ENCODE results near the gene ALOX5AP. TPM values are rescaled to one million over a fixed set of nuclear protein-coding genes. Genes with fewer than 3 reads are reported as not detected.

Gene ALOX5AP
- total and polyA plus RNA-seq, 4 donors = 17.9 to 753 (median 111) TPM

- 68 to 78% methylated on average over 8 of the region's 8 CpGs for whole genome bisulfite sequencing, 2 donors
- no peaks in the 10 kb centered on the region for H3K27me3 ChIP-seq (ENCODE audit: control insufficient read depth in 3 of 3, insufficient read depth in 3 of 3, low read length in 2 of 3)
- ATAC-seq (ENCODE audit: insufficient read depth, low FRiP score) (no peak), DNase-seq (no peak)
- H3K27ac ChIP-seq (ENCODE audit: low read depth in 1 of 2, low read length in 1 of 2) = no peak overlapping the region
- no peaks in the 10 kb centered on the region for H3K36me3 ChIP-seq (ENCODE audit: control insufficient read depth in 4 of 4, insufficient read depth in 4 of 4, low read length in 4 of 4)
- H3K9ac ChIP-seq (ENCODE audit: insufficient read depth in 1 of 2, low read length in 2 of 2) = no peak overlapping the region
- H3K4me1 ChIP-seq (ENCODE audit: control insufficient read depth in 5 of 5, insufficient read depth in 5 of 5, low read length in 5 of 5) = no peaks in the 10 kb centered on the region
- no peak for TF ChIP-seq CTCF (IDR thresholded peaks at IDR 0.05; ENCODE audit: control extremely low read depth, extremely low read depth)
- H3K9me3 ChIP-seq (ENCODE audit: control insufficient read depth in 4 of 4, insufficient read depth in 3 of 4, low read length in 3 of 4) = peaks cover 0 to 2% (median 0%) of the 10 kb centered on the region in 4 donors
- H3K4me3 ChIP-seq = no peak overlapping the region
Measured at GRCh38 chr13:30763786-30764413, 28.6 kb downstream of the ALOX5AP start.

GRCh38 chr13:30766231-30766630 is 30.9 kb downstream of the ALOX5AP start:
- ATAC-seq (ENCODE audit: insufficient read depth, low FRiP score) = no peak
- Histone ChIP-seq H3K27ac (ENCODE audit: low read depth in 1 of 2, low read length in 1 of 2) (no peak overlapping the region), H3K4me1 (ENCODE audit: control insufficient read depth in 5 of 5, insufficient read depth in 5 of 5, low read length in 5 of 5) (no peaks in the 10 kb centered on the region), H3K4me3 (no peak overlapping the region), H3K27me3 (ENCODE audit: control insufficient read depth in 3 of 3, insufficient read depth in 3 of 3, low read length in 2 of 3) (no peaks in the 10 kb centered on the region), H3K36me3 (ENCODE audit: control insufficient read depth in 4 of 4, insufficient read depth in 4 of 4, low read length in 4 of 4) (no peaks in the 10 kb centered on the region), H3K9ac (ENCODE audit: insufficient read depth in 1 of 2, low read length in 2 of 2) (no peak overlapping the region), H3K9me3 (ENCODE audit: control insufficient read depth in 4 of 4, insufficient read depth in 3 of 4, low read length in 3 of 4) (no peaks in the 10 kb centered on the region)
- DNase-seq = no peak
- no peak for TF ChIP-seq CTCF (IDR thresholded peaks at IDR 0.05; ENCODE audit: control extremely low read depth, extremely low read depth)
- 90 to 95% methylated on average over 2 of the region's 2 CpGs for WGBS, 2 donors

GRCh38 chr13:30770929-30771328 is 35.6 kb downstream of the ALOX5AP start:
- ATAC-seq (ENCODE audit: insufficient read depth, low FRiP score) = no peak
- H3K9me3 ChIP-seq (ENCODE audit: control insufficient read depth in 4 of 4, insufficient read depth in 3 of 4, low read length in 3 of 4) = no peaks in the 10 kb centered on the region
- H3K36me3 ChIP-seq (ENCODE audit: control insufficient read depth in 4 of 4, insufficient read depth in 4 of 4, low read length in 4 of 4) = no peaks in the 10 kb centered on the region
- DNase-seq = no peak
- H3K27me3 ChIP-seq (ENCODE audit: control insufficient read depth in 3 of 3, insufficient read depth in 3 of 3, low read length in 2 of 3) = no peaks in the 10 kb centered on the region
- H3K4me1 ChIP-seq (ENCODE audit: control insufficient read depth in 5 of 5, insufficient read depth in 5 of 5, low read length in 5 of 5) = peaks cover 0 to 2% (median 0%) of the 10 kb centered on the region in 5 donors
- no peak overlapping the region for H3K27ac ChIP-seq (ENCODE audit: low read depth in 1 of 2, low read length in 1 of 2)
- H3K4me3 ChIP-seq = no peak overlapping the region
- TF ChIP-seq CTCF (IDR thresholded peaks at IDR 0.05; ENCODE audit: control extremely low read depth, extremely low read depth) = no peak
- WGBS, 2 donors = 80 to 90% methylated on average over 4 of the region's 4 CpGs
- H3K9ac ChIP-seq (ENCODE audit: insufficient read depth in 1 of 2, low read length in 2 of 2) = no peak overlapping the region

GRCh38 chr13:30773561-30773960 is 38.2 kb downstream of the ALOX5AP start:
- TF ChIP-seq CTCF (IDR thresholded peaks at IDR 0.05; ENCODE audit: control extremely low read depth, extremely low read depth) = no peak
- Histone ChIP-seq H3K9me3 (ENCODE audit: control insufficient read depth in 4 of 4, insufficient read depth in 3 of 4, low read length in 3 of 4) (no peaks in the 10 kb centered on the region), H3K27me3 (ENCODE audit: control insufficient read depth in 3 of 3, insufficient read depth in 3 of 3, low read length in 2 of 3) (no peaks in the 10 kb centered on the region), H3K4me3 (no peak overlapping the region), H3K36me3 (ENCODE audit: control insufficient read depth in 4 of 4, insufficient read depth in 4 of 4, low read length in 4 of 4) (no peaks in the 10 kb centered on the region), H3K27ac (ENCODE audit: low read depth in 1 of 2, low read length in 1 of 2) (no peak overlapping the region), H3K9ac (ENCODE audit: insufficient read depth in 1 of 2, low read length in 2 of 2) (no peak overlapping the region), H3K4me1 (ENCODE audit: control insufficient read depth in 5 of 5, insufficient read depth in 5 of 5, low read length in 5 of 5) (peaks cover 0 to 2% (median 0%) of the 10 kb centered on the region in 5 donors)
- DNase-seq (no peak), ATAC-seq (ENCODE audit: insufficient read depth, low FRiP score) (no peak)

All from lung (tissue), 12 donors.